LHCN-M2 (cell line): ENCODE results near the gene CCM2. TPM values are rescaled to one million over a fixed set of nuclear protein-coding genes. Genes with fewer than 3 reads are reported as not detected.

Experiments
- DNase-seq: peaks from one replicate; pipeline ENCODE4 v3.0.0-alpha.2; 2012; ENCODE audit warnings: low read depth
- total RNA-seq: library from RNA; depleted of rRNA; stranded (reverse); fragments of >200 nt; gene quantifications from 2 replicates; pipeline ENCODE4 v1.2.3, GENCODE V29; 2014

CCM2 gene
- total RNA-seq, 1 experiment from 2014 or later = 126 TPM

DNA sequence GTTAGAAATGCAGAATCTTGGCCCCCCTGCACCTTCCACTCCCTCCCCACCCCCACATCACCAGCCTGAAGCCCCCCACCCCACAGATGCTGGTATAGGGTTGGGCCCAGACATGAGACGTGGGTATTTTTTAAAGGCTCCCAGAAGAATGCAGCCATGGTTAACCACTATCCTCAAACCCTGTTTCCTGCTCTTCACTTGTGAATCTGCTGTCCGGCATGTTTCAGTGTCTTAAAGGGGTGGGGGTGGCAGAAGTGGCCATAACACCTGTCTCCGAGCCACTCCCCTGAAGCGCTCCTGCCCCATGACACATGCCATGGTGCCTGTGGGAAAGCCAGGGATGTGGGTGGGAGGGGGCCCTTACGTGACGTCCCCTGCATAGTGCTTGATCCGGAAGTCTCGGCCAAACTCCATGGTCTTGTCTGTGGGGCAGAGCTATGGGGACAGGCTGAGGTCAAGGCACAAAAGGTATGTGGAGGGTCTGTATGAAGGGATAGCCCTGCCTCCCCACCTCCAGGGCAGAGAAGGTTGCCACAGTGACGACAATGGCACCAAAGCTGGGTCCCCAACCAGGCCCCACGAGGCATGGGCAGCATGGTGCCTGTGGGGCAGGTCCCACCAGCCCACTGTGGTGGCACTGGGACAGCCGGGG, 30.8 kb upstream of the CCM2 start:
- no peak for DNase-seq

DNA sequence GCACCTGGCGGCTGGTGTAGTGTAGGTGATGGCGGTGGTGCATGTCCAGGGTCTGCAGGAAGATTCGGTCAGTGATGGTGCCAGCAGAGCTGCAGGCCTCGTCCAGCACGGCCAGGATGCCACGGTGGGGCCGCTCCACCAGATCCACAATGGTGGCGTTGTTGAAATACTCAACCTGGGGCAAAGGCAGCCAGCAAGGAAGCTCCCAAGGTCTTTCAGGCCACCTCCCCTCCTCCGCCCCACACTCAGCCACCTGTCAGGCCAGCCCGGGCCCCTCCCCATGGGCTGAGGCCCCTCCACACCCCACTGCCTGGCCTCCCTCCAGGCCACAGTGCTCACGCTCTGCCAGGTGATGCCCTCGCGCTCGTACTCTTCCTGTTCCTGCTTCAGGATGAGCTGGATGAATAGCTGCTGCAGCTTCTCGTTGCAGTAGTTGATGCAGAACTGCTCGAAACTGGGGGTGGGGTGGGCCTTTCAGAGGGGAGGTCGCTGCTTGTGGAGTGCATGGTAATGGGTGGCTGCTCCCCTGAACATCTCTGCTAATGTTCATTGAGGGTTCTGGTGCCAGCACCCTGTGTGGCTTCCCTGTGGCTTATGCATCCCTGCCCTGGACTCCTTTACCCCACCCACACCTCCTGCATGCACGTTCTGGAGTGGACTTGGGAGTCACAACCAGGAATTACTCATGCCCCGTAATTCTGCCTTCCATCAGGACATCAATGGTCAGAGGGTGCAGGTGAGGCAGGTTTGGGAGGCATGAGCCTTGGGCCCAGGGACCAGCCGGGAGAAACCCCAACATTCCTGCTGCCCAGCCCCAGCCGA, 30.1 kb upstream of the CCM2 start:
- DNase-seq = no peak

DNA sequence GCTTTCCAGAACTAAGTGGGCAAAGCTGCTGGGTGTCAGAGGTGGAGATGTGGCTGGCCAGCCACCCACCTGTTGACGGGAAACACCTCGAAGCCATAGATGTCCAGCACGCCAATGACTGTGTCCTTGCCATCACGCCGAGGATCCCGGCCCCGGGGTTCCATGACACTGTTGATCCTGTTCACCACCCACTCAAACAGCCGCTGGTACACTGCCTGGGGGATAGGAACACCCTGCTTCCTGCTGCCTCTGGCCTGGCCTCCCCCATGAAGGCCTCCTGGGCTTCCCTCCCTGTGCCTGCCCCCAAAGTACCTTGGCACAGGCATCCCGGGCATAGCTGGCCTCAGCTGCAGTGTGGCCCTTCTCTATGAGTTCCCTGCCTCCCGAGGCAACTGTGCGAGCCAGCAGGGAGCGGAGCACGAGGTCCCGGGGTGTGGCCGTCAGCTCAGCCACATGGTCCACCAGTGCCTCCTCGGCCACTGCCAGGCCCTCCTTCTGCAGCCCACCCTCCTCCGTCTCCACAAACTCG, 29.4 kb upstream of the CCM2 start:
- no peak for DNase-seq

DNA sequence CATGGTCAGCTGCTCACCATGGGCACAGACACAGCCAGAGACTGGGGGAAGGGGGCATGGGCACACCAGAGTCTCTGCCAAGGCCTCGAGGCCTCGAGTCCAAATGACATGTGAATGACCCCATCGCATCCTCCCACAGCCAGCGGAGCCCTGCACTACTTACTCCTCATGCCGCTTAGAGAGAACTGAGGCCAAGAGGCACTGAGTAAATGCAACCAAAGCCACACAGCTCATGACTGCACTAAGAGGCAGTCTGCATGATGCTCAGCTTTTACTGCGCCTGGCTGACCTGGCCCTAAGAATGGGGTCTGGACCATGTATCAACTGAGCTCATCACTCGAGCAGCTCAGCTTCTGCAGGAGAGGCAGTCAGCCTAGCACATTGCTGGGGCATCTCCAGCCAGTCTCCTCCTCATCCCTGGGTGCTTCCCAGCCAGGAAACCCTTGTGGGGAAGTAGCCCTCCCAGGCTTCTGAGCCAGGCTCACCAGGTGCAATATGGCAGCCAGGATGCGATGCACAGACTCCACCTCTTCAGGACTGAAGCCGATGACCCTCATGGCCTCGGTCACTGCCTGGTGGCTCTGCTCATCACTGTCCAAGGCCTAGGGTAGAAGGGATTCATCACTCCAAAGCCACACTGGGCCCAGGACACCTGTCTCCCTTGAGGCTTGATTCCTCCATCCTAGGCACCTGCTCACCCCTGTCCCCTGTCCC, 28.7 kb upstream of the CCM2 start:
- DNase-seq = no peak

DNA sequence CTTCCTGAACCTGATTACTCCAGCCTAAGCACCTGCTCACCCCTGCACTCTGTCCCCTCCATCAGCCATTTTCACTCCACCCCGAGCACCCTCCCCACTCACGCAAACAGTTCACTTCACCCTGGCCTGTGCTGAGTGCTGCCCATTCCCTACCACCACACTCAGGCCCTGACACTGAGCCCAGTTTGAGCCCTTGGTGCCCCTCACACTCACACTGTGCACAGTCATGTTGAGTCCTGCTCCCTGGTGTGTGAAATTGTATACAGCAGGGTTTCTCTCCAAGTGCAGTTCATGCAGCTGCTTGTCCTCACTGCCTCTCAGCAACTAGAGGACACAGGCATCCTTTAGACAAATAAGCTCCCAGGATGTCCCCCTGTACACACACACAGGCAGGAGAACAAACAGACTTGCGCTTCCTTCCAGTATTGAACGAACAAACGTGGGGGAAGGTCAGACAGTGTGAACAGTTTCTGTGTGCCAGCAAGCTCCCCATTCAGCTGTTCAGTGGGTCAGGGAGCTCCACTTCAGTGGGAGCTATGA, 28.0 kb upstream of the CCM2 start:
- DNase-seq = peak; percentile 29

DNA sequence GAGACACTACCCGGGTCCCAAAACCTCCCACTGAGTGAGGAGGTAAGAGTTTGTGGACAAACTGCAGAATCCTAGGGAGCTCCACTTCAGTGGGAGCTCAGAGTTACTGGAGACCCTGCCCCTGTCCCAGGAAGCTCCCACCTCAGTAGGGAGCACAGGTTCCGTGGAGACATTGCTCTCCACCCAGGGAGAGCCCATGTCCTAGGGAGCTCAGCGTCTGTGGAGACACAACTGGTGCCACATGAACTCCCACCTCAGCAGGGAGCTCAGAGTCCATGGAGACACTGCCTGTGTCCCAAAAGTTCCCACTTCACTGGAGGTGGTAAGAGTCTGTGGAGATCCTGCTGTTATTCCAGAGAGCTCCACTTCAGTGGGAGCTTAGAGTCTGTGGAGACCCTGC, 27.4 kb upstream of the CCM2 start:
- DNase-seq = no peak

DNA sequence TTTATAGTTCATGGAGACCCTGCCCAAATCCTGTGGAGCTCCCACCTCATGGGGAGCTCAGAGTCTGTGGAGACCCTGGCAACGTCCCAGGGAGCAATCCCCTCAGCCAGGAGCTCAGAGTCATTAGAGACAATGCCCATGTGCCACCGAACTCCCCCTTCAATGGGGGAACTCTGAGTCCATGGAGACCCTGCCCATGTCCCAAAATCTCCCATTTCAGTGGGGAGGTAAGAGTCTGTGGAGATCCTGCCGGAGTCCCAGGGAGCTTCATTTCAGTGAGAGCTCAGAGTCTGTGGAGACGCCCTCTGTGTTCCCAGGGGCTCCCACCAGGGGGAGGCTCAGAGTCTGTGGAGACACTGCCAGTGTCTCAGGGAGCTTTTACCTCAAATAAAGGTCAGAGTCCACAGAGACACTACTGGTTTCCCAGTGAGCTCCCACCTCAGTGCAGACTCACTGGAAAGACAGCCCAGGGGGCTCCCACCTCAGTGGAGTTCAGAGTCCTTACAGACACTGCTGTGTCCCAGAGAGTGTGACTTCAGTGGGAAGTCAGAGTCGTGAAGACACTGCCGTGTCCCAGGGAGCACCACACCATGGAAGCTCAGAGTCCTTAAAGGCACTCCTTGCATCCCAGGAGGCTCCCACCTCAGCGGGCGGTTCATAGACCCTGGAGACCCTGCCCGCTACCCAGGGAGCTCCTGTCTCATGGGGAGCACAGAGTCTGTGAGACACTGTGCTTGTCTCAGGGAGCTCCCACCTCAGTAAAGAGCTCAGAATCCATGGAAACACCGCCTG, 26.2 kb upstream of the CCM2 start:
- DNase-seq = peak; percentile 46

DNA sequence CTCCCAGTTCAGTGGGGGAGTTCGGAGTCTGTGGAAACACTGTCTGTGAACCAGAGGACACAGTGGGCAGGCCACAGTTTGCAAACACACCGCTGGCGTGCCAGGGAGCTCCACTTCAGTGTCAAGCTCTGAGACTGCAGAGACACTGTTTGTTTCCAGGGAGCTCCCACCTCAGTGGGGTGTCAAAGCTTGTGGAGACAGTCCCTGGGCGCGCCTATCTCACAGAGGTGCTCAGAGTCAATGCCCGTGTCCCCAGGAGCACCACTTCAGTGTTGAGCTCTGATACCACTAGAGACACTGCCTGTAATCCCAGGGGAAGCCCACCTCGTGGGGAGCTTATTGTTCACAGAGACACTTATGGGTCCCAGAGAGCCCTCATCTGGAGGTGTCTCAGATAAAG, 25.5 kb upstream of the CCM2 start:
- no peak for DNase-seq

DNA sequence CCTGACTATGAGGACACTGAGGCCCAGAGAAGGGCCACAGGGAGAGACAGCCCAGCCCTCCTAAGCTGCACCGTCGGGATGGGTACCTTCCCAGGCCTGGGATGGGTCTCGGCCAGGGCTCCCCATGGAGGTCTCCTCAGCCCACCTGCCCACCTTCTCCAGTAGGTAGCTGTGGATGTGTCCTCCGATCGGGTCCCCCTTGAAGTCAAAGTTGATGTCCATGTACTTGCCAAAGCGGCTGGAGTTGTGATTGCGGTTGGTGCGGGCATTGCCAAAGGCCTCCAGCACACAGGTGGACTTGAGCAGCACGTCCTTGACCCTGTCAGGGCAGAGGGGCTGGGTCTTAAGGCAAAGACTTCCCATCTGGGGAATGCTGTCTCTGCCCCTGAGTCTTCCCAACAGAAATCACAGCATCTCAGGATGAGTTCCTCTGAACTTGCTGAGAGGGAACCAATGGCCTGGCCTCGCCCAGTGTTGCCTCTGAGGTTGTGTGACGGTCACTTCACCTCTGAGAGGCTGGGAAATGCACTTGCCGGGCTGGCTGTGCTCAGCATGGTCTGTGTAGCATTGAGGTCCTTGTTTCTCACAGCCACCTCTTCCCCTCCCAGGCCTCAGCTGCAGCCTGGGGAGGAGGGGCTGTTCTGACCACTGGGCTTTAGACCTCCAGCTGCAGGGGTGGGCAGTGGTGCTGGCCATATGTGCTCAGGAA, 24.5 kb upstream of the CCM2 start:
- no peak for DNase-seq

DNA sequence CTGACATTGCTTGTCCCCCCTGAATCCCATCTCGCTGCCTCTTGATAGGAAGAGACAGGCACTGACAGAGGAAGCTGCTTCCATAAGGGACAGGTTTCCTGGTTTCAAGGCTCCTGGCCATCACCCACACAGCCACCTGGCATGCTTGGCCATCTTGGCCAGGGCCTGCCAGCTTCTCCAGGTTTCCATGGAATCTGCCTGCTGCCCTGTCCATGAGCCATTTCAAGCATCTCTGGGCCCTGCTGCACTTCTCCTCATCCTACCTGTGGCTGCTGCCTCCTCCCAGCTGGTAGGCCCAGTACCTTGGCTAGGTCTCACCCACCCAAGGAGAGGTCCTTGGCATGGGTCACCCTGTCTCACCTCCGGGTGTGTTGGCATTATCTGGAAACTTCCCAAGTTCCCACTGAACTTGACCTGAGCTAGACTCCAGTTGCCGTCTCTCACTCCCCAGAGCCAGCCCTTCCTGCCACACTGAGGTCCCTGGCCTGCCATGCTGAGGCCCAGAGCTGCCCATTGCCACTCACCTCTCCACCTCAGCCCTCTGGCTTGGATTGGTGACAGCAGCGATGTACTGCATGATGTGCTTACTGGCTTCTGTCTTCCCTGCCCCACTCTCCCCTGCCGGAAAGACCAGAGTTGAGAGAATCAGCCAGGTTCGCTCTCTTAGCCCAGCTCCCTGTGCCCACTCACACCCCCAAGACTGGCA, 23.8 kb upstream of the CCM2 start:
- no peak for DNase-seq

DNA sequence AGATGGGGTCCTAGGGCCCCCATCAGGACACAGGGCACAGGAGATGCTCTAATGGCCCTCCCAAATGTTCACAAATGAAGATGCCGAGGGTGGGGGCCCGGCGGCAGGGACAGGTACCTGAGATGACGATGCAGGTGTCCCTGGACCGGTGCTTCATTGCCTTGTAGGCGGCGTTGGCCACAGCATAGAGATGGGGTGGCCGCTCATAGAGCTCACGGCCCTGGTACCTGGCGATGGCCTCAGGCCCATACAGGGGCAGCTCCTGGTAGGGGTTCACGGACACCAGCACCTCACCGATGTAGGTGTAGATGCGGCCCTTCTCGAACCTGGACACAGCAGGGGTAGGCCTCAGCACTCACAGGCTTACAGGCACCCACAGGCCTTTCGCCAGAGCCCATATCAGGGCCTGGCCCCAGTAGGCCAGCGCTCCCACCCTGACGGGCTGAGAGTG, 23.2 kb upstream of the CCM2 start:
- DNase-seq = no peak

DNA sequence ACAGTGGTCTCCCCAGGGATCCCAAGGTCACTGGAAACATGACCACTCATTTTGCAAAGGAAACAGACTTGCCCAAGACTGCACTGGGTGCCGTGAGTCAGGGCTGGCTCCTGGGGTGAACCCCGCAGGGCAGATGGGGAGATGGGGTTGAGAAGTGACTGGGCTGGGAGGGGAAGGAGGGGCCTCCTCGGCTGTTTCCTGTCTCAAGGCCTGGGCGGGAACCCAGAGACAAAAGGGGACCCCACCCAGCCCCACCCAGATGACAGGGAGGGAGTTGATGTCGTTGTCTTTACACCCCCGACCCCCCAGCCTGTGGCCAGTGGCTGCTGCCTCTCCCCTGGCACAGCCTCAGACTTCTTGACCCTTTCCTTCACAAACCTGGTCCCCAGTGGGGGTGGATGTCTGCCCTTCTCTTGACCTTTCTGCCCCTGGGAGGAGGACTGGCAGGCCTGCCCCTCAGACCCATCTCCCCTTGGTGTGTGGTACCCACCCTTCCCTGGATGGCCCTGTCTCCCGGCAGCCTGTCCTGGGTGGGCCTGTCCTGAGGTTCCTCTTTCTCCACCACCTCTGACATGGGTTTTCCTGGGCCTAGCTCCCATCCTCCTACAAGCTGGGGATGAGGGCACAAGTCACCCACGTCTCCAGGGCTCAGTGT, 22.6 kb upstream of the CCM2 start:
- DNase-seq = no peak

DNA sequence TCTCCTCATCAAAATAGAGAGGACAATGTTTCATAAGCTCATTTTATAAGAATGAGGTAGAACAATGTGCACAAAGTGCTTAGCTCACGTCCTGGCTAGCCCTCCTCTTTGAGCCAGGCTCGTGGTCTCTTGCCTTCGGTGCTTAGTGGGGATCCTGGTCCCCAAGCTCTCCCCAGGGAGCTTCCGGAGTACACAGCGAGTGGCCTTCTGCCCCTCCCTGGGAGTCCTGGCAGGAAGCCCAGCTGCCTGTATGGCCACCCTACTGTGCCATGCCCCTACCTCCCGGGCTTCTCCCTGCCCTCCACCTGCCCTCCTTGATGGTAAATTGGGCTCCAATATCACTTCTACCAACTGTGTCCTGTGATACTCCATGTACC, 22.1 kb upstream of the CCM2 start:
- DNase-seq = no peak

DNA sequence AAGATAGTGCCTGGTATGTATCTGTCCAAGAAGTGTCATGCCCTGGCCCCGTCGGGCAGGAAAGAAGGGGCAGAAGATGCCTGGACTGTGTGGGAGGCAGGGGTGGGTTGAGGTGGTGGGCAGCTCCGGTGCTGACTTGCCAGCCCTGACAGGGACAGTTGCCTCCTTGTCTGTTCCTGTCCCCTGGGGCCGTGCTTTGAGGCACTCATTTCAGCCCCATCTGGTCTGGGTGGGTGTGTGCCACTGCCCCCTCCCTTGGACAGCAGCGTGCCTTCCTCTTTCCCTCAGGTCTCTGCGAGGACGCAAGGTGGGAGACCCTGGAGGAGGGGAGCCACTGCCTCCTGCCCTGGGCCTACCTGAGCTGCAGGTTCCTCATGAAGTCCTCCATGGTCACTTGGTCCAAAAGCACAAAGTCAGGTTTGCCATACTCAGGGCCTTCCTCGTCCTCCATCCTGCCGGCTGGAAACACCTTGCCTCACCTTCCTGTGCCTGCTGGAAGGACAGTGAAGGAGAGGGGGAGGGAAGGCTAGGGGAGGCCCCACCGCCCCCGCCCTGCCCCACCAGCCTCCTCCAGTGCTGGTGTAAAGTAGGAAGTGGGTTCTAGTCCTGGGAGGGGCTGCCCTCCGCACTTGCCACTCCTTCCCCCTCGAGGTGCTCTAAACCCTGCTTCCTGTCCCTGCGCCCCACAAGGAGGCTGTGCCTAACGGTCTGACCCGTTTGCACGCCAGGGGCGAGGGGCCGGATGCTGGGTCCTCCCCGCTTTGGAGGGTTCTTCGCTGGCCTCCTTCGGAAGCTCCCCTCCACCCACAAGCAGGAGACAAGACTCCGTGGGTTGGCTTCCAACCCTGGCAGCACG, 21.3 kb upstream of the CCM2 start, which contains the start of gene MYO1G:
Gene MYO1G, minus strand, starts transcription at position 505 of the 856 bp plus-strand sequence. Its CDS starts 54 bp downstream, at position 451.
- no peak for DNase-seq

DNA sequence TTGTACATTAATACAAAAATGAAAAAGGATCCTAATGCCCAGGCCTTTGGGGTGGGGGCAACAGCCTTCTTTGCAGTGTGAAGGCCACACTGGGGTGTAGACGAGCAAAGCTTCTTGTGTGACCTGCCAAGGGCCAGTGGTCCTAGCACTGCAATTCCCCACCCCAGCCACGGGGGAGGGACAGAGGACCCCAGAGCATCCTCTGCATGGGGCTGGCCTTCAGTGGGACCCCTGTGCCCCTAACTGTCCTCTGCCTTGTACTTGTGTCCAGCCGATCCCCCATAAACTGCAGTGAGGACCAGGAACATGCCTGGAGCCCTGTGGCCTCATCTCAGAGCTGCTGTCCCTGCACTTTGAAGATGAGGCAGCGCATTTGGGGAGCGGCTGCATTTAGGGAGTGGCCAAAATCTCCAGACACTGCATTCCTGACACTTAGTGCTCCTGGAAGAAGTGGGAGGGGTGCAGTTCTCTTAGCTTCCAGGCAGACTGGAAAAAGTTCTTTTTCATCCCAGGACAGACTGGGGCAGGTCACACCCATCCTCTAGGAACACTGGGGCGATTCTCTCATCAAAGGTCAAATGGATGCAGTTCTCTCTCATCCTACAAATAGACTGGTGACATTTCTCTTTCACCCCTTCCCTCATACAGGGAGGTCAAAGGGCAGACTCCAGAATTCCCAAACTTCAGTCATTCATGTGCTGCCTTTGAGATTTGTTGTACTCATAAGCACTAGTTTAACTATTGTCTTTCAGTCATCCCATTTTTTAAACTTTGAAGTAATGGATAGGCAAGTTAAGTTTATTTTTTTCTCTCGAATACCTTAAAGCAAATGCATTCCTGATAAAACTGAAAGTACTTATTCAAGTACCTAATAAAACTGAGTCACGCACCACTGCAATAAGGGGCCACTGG, 20.3 kb upstream of the CCM2 start:
- peak; percentile 37 for DNase-seq

DNA sequence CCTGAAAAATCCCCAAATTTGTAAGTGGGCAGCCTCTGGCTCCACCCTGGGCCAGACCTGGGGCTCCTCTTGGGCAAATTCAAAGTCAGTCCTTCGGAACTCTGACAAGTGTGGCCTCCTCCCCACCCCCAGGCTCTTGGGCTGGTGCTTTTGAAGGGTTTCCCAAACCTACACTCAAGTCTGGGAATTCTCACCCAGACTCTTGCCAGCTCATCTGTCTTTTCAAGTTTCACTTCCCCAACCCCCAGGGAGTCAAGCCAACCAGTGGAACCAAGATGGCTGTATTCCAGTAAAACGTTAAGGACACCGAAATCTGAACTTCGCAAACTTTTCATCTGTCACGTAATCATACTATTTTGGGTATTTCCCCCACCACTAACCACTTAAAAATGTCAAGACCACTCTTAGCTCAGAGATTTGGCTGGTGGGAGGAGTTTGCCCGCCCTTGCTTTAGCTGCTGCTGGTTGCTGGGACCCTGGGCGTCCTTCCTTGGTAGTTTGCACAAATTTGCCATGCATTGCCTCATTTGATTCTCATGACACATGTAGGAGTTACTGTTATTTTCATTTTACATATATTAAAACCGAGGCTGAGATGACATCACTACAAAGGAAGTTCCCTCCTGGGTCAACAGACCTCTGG, 19.5 kb upstream of the CCM2 start:
- peak; percentile 68 for DNase-seq
